GM19240 (cell line): ENCODE data around the gene PKDCC.
"Not testable (repeated sequence)": the region's sequence is repeated elsewhere in the genome, so short reads cannot be mapped to it uniquely, and the experiment has no call there.

Experiments used
- DNase-seq: peaks from one replicate; pipeline ENCODE4 v3.0.0; 2011; ENCODE audit warnings: low spot score; ENCODE audit not compliant: insufficient read length

Gene PKDCC

GRCh38 chr2:42063431-42064171, 15.8 kb downstream of the PKDCC start:
- no peak for DNase-seq

- no peak for DNase-seq
Observed at GRCh38 chr2:42064417-42064942, 16.7 kb downstream of the PKDCC start.

- DNase-seq, result not testable (repeated sequence)
Observed at GRCh38 chr2:42065753-42066152, 17.9 kb downstream of the PKDCC start.

GRCh38 chr2:42067001-42067400, 19.2 kb downstream of the PKDCC start:
- not testable (repeated sequence) for DNase-seq

GRCh38 chr2:42067521-42067920, 19.7 kb downstream of the PKDCC start:
- DNase-seq, result no peak

GRCh38 chr2:42068571-42069178, 20.9 kb downstream of the PKDCC start:
- no peak for DNase-seq

- no peak for DNase-seq
Observed at GRCh38 chr2:42069568-42069967, 21.7 kb downstream of the PKDCC start.

GRCh38 chr2:42071791-42072190, 24.0 kb downstream of the PKDCC start:
- no peak for DNase-seq

- no peak for DNase-seq
Observed at GRCh38 chr2:42072349-42073118, 24.7 kb downstream of the PKDCC start.

GRCh38 chr2:42073739-42074503, 26.1 kb downstream of the PKDCC start:
- no peak for DNase-seq

- DNase-seq, result no peak
Observed at GRCh38 chr2:42074661-42075060, 26.8 kb downstream of the PKDCC start.

- no peak for DNase-seq
Observed at GRCh38 chr2:42076357-42077225, 28.8 kb downstream of the PKDCC start.

GRCh38 chr2:42077343-42077742, 29.5 kb downstream of the PKDCC start:
- DNase-seq, result no peak

GRCh38 chr2:42079737-42080287, 32.0 kb downstream of the PKDCC start:
- no peak for DNase-seq

GRCh38 chr2:42081151-42081550, 33.3 kb downstream of the PKDCC start:
- not testable (repeated sequence) for DNase-seq

GRCh38 chr2:42082016-42082415, 34.2 kb downstream of the PKDCC start:
- no peak for DNase-seq

- no peak for DNase-seq
Observed at GRCh38 chr2:42084231-42084671, 36.4 kb downstream of the PKDCC start.

- DNase-seq, result not testable (repeated sequence)
Observed at GRCh38 chr2:42085070-42085469, 37.2 kb downstream of the PKDCC start.

GRCh38 chr2:42085706-42086487, 38.1 kb downstream of the PKDCC start:
- no peak for DNase-seq
